Panc1 (cell line): ENCODE results near the gene ZC3H13.

ENCODE experiments used
- POLR2AphosphoS5 ChIP-seq: IDR thresholded peaks from 2 replicates; pipeline ENCODE4 v1.6.1; 2012; ENCODE audit warnings: mild to moderate bottlenecking, low read depth, low read length, moderate library complexity
- TF ChIP-seq, protein P1 (sequence below): fragments of 450-650 bp; IDR thresholded peaks from 2 replicates; pipeline ENCODE4 v1.5.1; 2017; ENCODE audit warnings: mild to moderate bottlenecking
- TF ChIP-seq, protein P2 (sequence below), 2 experiments: IDR thresholded peaks; 2 replicates each; pipeline ENCODE4 v1.6.1; 2011 to 2012; ENCODE audit warnings: low read depth in 2 of 2, control low read depth in 1 of 2, low read length in 1 of 2, mild to moderate bottlenecking in 1 of 2, moderate library complexity in 1 of 2; ENCODE audit not compliant: insufficient read depth in 1 of 2

DNA sequence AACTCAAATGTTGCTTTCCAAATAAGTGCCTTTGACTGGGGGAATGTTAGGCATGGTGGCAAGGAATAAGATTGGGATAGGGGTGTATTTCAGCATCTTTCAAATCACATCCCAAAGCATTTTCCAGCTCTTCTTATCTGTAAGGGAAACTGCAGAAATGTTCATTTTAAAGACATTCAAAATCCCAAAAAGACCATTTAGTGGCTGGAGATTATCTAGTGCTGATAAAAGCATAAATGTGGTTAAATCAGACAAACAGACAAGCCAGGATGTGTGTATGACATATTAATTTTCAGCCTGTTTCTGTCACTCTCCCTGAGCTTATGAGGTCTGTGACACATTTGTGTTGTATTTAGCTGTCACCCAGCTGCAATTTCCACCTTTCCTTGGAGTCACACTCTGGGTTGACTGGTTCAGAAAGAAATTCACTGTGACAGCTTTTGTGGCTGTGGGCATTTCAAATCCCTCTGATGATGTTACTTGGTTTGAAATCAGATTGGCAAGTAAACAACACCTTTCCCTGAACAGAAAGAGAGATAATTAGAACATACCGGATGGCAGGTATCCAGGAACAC is 131.3 kb downstream of the ZC3H13 start:
- TF ChIP-seq, protein P1, sequence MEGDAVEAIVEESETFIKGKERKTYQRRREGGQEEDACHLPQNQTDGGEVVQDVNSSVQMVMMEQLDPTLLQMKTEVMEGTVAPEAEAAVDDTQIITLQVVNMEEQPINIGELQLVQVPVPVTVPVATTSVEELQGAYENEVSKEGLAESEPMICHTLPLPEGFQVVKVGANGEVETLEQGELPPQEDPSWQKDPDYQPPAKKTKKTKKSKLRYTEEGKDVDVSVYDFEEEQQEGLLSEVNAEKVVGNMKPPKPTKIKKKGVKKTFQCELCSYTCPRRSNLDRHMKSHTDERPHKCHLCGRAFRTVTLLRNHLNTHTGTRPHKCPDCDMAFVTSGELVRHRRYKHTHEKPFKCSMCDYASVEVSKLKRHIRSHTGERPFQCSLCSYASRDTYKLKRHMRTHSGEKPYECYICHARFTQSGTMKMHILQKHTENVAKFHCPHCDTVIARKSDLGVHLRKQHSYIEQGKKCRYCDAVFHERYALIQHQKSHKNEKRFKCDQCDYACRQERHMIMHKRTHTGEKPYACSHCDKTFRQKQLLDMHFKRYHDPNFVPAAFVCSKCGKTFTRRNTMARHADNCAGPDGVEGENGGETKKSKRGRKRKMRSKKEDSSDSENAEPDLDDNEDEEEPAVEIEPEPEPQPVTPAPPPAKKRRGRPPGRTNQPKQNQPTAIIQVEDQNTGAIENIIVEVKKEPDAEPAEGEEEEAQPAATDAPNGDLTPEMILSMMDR = no peak
- TF ChIP-seq, protein P2, sequence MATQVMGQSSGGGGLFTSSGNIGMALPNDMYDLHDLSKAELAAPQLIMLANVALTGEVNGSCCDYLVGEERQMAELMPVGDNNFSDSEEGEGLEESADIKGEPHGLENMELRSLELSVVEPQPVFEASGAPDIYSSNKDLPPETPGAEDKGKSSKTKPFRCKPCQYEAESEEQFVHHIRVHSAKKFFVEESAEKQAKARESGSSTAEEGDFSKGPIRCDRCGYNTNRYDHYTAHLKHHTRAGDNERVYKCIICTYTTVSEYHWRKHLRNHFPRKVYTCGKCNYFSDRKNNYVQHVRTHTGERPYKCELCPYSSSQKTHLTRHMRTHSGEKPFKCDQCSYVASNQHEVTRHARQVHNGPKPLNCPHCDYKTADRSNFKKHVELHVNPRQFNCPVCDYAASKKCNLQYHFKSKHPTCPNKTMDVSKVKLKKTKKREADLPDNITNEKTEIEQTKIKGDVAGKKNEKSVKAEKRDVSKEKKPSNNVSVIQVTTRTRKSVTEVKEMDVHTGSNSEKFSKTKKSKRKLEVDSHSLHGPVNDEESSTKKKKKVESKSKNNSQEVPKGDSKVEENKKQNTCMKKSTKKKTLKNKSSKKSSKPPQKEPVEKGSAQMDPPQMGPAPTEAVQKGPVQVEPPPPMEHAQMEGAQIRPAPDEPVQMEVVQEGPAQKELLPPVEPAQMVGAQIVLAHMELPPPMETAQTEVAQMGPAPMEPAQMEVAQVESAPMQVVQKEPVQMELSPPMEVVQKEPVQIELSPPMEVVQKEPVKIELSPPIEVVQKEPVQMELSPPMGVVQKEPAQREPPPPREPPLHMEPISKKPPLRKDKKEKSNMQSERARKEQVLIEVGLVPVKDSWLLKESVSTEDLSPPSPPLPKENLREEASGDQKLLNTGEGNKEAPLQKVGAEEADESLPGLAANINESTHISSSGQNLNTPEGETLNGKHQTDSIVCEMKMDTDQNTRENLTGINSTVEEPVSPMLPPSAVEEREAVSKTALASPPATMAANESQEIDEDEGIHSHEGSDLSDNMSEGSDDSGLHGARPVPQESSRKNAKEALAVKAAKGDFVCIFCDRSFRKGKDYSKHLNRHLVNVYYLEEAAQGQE (IDR thresholded peaks at IDR 0.05; ENCODE audit: insufficient read depth in 1 of 2, low read depth in 2 of 2, low read length in 1 of 2) = no peak
- TF ChIP-seq POLR2AphosphoS5 = no peak
